Embryonic facial prominence (tissue), 1 donor: ENCODE data around the gene GPAT3.
"Not testable (repeated sequence)": the region's sequence is repeated elsewhere in the genome, so short reads cannot be mapped to it uniquely, and the experiment has no call there.

Source experiments
- DNase-seq: peaks from one replicate; pipeline ENCODE4 v3.0.0-alpha.2; 2016; ENCODE audit errors: extremely low spot score

Gene GPAT3

GRCh38 chr4:83603129-83603528, 67.2 kb downstream of the GPAT3 start:
- no peak for DNase-seq

- no peak for DNase-seq
Measured at GRCh38 chr4:83604321-83604720, 68.4 kb downstream of the GPAT3 start.

- no peak for DNase-seq
Measured at GRCh38 chr4:83605210-83605609, 69.3 kb downstream of the GPAT3 start.

GRCh38 chr4:83605744-83606172, 69.8 kb downstream of the GPAT3 start:
- peak; percentile 44 for DNase-seq

GRCh38 chr4:83606460-83606859, 70.6 kb downstream of the GPAT3 start:
- no peak for DNase-seq

GRCh38 chr4:83606898-83607297, 71.0 kb downstream of the GPAT3 start:
- no peak for DNase-seq

GRCh38 chr4:83609365-83609764, 73.5 kb downstream of the GPAT3 start:
- DNase-seq: no peak

- no peak for DNase-seq
Measured at GRCh38 chr4:83610729-83611128, 74.8 kb downstream of the GPAT3 start.

GRCh38 chr4:83613023-83613422, 77.1 kb downstream of the GPAT3 start:
- DNase-seq: no peak

- DNase-seq: no peak
Measured at GRCh38 chr4:83613994-83614393, 78.1 kb downstream of the GPAT3 start.

- no peak for DNase-seq
Measured at GRCh38 chr4:83616252-83616651, 80.3 kb downstream of the GPAT3 start.

GRCh38 chr4:83617371-83618035, 81.6 kb downstream of the GPAT3 start:
- no peak for DNase-seq

- no peak for DNase-seq
Measured at GRCh38 chr4:83618431-83618830, 82.5 kb downstream of the GPAT3 start.

- DNase-seq: no peak
Measured at GRCh38 chr4:83618991-83619645, 83.2 kb downstream of the GPAT3 start.

GRCh38 chr4:83622127-83622526, 86.2 kb downstream of the GPAT3 start:
- not testable (repeated sequence) for DNase-seq

- DNase-seq: no peak
Measured at GRCh38 chr4:83625821-83626220, 89.9 kb downstream of the GPAT3 start.

- DNase-seq: no peak
Measured at GRCh38 chr4:83626245-83626836, 90.4 kb downstream of the GPAT3 start.

GRCh38 chr4:83629945-83630721, 94.2 kb downstream of the GPAT3 start:
- DNase-seq: no peak

GRCh38 chr4:83631066-83631465, 95.2 kb downstream of the GPAT3 start:
- DNase-seq: no peak

GRCh38 chr4:83636930-83637329, 101.0 kb downstream of the GPAT3 start:
- no peak for DNase-seq

GRCh38 chr4:83639849-83640493, 104.1 kb downstream of the GPAT3 start:
- peak; percentile 52 for DNase-seq

- no peak for DNase-seq
Measured at GRCh38 chr4:83643036-83643435, 107.1 kb downstream of the GPAT3 start.
